HG03469 (cell line): ENCODE data around the gene ARID5B.

Source experiments
- ATAC-seq: cut with Tn5 transposase; IDR thresholded peaks from one replicate; pipeline ENCODE4 v1.9.1; 2021; ENCODE audit warnings: mild to moderate bottlenecking, moderate library complexity, moderate number of reproducible peaks; ENCODE audit not compliant: unreplicated experiment

Gene ARID5B

DNA sequence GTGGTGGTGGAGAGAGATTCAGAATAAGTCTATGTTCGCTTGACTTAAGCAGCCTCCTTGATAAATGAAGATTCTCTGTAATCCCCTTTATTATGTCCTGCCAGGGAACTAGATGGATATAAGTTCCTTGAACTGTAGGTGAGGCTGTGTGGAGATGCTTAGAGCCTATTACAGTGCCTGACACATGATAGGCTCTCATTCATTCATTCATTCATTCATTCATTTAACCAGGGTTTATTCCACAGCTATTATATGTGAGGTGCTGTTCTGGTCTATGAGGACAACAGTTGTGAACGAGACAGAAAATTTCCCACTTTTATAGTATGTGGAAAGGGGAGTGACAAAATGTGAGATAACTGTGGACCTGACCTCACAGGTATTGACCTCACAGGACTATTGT is 105.6 kb downstream of the ARID5B start:
- no peak for ATAC-seq

DNA sequence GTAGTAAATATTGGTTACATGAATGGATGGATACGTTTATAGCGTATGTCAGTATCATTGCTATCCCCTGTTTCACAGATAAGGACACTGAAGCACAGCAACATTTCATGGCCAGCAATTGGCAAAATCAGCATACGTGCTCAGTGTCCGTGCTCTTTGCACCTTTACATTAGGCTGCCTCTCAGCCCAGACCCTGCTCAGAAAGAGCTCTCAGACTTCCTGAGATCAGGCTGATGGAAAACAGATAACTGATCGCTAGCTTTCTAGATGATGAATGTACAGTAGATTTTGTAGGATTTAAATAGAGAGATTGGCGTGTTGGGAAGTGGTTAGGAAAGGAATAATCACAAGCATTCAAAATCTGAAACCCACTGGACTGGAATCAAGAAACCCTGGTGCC is 106.7 kb downstream of the ARID5B start:
- ATAC-seq: no peak

DNA sequence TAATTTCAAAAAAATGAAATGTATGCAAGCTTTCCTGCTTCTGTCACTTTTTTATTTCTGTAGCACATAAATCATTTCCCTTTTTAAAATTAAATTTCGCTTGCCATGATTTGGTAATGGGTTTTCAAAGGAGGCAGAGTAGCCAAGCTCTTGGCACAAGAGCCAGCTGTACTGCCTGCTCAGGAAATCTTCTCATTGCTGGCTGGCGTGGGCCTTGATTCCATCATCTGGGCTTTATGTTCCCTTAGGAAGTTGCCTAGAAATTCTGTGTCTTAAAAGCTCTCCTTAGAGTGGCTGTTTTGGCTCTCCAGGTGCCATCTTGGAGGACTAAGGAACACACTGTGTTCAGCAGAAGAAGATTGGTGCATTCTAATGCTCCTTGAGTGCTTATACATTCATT is 107.4 kb downstream of the ARID5B start:
- ATAC-seq: no peak

- no peak for ATAC-seq
Measured at GRCh38 chr10:62010366-62010765, 108.9 kb downstream of the ARID5B start.

GRCh38 chr10:62011558-62011957 is 110.1 kb downstream of the ARID5B start:
- no peak for ATAC-seq

GRCh38 chr10:62012318-62012717 is 110.8 kb downstream of the ARID5B start:
- ATAC-seq: no peak

GRCh38 chr10:62014510-62014909 is 113.0 kb downstream of the ARID5B start:
- ATAC-seq: no peak

GRCh38 chr10:62015994-62016393 is 114.5 kb downstream of the ARID5B start:
- no peak for ATAC-seq

GRCh38 chr10:62016623-62017490 is 115.4 kb downstream of the ARID5B start:
- peak; percentile 47 for ATAC-seq

DNA sequence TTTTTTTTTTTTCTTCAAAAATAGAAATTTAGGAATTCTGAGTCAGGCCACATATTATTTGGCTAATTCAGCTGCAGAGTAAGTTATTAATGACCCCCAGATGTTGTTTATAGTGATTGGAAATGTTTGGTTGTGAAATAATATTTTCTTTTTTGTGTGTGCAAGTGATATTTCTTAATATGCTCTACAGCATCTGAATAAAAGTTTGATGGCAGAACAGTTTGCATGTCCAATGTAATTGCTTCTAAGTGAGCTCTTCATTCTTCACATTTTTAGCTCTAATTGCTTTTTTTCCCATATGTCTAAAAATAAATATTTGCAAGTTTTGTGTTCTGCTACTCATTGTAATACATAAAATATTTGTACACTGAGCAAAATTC is 116.0 kb downstream of the ARID5B start:
- ATAC-seq: no peak

DNA sequence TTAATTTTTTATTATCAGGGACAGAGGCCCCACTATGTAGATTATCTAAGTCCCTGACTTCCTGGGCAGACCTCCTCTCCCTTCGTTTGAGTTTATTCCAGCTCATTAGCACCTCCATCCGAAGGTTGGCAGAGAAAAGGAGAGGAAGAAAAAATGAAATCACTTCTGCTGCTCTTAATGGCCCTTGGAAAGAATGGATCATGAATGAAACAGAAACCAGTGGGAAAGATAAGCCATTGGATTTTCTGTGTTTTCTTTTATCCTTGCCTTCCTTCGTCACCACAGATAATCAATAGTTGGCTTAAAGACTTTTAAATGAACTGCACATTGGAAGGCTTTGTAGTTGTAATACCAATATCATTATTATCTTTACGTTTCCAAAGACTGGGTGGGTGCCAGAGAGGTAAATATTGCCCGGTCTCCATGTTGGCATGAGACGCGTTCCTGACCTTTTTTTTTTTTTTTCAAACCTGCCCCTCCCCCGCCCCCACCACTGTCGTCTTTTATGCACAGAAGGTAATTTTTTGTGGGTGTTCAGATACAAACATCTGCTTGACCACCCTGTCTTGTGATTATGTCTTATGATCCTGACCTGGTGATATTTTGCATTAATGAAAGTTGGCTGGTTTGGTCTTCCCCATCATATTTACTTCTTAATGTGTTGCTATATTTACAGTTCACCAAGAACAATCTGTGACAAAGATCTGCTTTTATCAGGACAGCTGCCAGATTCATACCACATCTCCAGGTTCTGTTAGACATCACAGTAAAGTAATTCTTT is 116.8 kb downstream of the ARID5B start:
- ATAC-seq: no peak

GRCh38 chr10:62019013-62019684 is 117.7 kb downstream of the ARID5B start:
- ATAC-seq: no peak

- no peak for ATAC-seq
Measured at GRCh38 chr10:62019685-62020359, 118.3 kb downstream of the ARID5B start.

GRCh38 chr10:62021128-62021665 is 119.7 kb downstream of the ARID5B start:
- ATAC-seq: no peak

DNA sequence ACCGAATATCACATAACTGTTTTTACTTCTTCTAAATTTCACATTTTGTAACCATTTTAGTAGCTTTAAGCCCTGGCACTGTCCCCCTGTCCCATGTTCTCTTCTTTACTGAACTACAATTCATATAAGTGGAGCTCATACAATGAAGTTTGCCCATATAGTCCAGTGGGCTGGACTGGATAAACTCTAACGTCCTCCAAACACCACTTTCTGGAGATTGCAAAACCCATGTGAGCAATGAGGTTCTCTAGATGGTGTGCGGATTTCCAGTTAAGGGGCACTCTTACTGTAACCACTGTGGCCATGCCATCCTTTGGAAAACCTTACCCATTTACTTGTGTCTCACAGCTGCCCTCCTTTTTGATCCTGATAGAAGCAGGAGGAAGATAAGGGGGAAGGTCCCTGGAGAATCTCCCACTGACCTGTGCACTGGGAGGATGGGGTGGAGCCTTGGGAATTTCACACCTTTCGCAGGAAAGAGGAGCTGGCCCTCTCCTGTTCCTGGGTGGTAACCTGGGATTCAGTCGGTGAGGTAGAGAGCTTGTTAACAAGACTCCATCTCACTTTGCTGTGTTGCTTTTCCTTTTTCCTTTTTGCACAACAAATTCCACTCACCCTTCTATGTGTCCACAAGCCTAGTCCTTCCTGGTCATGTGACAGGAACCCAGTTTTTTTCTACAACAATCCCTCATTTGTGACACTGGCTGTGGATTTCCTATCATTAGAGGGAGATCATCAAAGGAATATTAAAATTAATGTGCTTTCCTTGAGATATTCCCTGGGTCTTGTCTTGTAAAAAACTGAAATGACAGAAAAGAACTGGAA is 120.7 kb downstream of the ARID5B start:
- no peak for ATAC-seq

DNA sequence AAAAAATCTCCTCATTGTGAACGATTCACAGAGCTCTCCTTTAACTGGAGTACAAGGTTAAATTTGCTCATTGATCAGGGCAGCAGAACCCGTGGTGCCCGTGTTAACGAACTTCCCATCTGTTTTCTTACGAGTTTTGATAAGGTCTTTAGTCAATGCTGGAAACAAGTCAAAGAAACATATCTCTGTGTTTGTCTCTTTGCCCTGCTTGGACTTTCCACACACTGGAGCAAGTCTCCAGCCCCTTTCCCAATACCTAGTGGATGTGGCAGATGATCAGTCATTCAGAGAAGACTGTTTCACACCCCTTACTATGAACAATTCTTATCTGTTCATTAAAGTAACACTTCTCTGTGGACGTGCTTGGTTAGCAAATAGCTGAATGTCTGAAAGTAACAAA is 121.3 kb downstream of the ARID5B start:
- ATAC-seq: no peak

GRCh38 chr10:62023329-62023728 is 121.8 kb downstream of the ARID5B start:
- no peak for ATAC-seq

DNA sequence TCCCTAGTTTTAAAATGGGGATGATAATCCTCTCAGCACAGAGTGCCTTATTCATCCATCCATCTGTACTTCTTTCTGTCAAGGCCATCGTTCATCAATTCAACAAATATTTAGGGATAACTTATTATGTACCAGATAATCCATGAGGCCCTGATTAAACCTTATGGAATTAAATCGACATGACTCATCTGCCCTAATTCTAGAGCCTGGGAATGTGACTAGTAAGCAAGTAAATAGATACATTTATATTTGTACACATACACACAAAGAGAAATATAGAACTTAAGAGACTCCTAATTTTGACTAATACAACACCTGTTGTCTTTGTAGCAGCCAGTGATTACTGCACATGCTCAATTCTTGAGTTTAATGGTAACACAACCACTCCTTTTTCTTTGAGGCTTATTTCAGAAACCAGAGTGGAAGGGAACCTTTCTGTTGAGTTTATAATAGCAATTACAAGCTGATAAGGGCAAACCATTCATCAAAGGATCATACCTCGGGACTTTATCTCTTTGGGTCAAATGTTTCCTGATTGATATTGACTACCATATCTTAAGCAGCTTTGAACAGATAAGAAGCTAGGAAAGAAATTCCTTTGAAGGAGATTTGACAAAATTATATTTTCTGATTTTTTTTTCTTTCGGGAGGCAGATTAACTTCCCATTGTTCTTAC is 122.7 kb downstream of the ARID5B start:
- ATAC-seq: no peak

DNA sequence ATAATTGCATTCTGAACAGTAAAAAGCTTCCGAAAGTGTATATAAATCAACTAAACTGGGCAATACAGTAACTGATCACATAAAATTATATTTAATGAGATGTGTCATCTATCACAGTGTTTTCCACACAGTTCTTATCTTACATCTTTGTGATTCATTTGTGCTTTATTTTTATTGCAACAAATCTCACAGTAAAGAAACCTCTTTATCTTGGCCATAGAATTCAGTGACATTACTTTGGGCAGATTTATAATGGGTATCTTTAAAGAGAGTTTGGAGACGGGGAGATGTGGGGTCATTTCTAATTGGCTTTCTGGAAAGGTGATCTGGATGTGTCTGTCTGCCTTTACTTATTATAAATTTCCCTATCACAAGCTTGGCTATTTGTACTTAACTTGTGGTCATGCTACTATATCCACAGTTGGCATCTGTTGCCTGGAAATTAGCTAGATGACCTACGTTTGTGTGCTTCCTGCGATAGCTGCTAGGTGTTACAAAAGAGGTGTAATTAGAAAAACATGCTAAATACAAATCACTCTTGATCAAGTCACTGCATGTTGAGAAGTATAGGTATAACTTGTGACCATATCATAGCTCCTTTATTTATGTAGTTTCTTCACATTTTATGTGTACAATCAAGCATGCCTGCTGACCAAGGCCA is 123.8 kb downstream of the ARID5B start:
- no peak for ATAC-seq
